ENCODE results near the gene CCDC159.

CCDC159 gene

DNA sequence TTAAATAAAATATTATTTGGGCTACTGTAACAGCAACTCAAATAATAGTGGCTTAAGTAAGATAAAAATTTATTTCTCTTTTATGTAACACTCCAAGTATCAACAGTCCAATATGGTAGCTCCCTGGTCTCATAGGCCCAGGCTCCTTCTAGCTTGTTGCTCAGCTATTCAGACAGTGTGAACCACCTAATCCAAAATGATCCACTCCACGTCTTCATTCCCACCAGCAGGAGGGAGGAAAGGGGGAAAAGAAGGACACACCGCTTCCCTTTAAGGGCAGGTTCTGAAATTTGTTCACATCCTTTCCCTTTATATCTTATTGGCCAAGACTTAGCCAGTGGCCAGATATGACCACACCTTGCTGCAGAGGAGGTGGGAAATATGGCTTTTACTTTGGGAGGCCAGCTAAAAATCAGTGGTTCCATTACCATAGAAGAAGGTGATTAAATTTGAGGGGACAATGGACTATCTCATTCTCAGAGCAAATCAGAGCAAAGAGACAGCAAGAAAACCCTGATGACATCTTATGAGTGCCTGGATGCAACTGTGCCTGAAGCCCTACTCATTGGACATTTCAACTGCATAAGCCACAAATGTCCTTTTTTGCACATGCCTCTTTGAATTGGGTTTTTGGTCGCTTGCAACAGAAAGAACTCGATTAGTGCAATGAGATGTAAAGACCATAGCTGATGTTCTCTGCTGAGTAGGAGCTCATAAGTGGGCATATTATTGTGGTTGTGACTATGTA is 44.8 kb downstream of the CCDC159 start:
- DNase-seq = no peak

DNA sequence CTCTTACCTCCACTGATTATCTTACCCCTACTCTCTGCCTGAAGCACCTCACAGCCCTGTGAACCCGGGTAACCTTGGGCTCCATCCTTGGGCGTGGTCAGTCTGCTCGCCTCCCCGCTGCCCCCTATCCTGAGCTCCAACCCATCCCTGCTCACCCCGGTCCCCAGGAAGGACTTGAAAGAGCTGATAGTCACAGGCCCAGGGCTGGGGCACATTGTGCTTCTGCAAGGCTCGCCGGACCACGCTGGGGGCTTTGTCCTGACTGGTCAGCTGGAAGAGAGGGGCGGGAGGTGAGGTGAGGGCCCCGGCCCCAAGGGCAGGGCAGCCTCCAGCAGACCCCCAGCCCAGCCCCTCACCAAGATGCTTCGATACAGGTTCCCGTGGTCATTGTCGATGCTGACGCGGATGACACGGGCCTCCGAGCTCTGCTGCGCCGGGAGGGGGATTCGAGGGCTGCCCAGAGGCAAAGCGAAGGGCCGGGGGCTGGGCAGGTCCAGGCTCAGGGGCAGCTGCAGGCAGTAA is 50.8 kb downstream of the CCDC159 start:
- DNase-seq = no peak

DNA sequence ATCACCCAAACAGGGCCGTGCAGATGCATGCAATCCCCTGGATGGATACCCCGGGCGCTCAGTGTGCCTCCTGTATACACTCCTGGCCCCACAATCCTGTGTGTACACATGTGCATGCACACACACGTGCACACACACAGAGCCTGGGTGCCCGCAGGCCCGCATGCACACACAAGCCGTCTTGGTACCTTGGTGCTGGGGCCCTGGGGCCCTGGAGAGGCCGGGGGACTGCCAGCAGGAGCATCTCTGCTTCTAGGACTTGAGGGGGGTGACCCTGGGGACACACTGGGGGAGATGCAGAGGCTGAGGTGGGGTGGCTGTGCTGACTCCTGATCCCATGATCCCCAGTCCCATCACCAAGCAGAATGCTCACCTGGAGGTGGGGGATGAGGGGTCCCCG is 53.3 kb downstream of the CCDC159 start:
- no peak for DNase-seq

DNA sequence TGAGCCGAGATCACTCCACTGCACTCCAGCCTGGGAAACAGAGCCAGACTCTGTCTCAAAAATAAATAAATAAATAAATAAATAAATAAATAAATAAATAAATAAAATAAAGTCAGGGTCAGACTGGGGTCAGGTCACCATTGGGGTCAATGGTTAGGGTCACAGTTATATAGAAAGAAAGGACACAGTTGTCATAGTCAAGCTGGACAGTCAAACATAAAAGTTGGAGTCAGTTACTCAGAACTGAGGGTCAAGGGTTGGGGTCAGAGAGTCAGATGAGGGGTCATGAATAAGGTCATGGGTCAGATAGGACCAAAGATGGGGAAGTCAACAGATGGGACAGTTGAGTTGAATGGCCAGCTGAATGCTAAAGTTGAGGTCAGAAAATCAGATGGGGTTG is 54.5 kb downstream of the CCDC159 start:
- DNase-seq = no peak

DNA sequence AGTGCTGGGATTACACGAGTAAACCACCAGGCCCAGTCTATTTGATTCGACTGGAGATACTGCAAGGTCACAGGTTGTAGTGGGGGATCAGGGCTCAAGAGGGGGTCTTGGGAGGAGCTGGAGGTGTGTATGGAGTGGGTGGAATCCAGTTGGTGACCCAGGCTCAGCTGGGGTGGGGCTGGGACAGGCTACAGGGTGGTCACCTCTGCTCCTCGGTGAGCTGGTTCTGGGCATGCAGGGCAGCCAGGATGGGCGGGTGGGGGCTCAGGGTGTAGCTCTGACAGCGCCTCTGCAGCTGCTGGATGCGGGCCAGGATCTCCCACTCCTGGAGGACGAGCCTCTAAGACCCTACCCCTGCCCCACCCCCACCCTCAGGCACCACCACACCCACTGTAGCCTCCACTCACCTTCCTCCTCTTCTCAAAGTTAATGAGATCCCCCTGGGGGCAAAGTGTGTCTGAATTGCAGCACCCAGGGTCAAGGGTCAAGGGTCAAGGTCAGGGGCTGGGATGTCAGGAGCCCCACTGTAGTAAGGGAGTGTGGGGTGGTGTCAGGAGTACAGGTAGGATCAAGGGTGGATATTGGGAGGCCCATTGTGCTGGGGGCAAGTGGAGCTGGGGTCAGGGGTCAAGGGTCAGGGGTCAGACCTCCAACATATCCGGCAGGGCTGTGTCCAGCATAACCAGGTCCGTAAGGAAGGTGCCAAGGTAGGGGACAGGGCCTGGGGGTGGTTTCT is 55.7 kb downstream of the CCDC159 start:
- DNase-seq = no peak

Data from C1 segment of cervical spinal cord (tissue), 14 donors.